Measurements from ENCODE around the gene GIPC3. TPM values are rescaled to one million over a fixed set of nuclear protein-coding genes. Genes with fewer than 3 reads are reported as not detected.
"Not testable (repeated sequence)": the region's sequence is repeated elsewhere in the genome, so short reads cannot be mapped to it uniquely, and the experiment has no call there.

Gene GIPC3
- polyA plus RNA-seq, 5 donors, result 3.9 to 6.3 (median 4.2) TPM

GRCh38 chr19:3575949-3576673, 9.2 kb upstream of the GIPC3 start:
- DNase-seq, result no peak

GRCh38 chr19:3576696-3577443, 8.4 kb upstream of the GIPC3 start:
- peak; percentile 72 to 75 for DNase-seq

- DNase-seq, result no peak
Observed at GRCh38 chr19:3577723-3578344, 7.4 kb upstream of the GIPC3 start.

GRCh38 chr19:3578390-3578789, 6.9 kb upstream of the GIPC3 start:
- DNase-seq, result no peak

GRCh38 chr19:3580156-3580934, 4.9 kb upstream of the GIPC3 start:
- peak; percentile 67 to 78 for DNase-seq

GRCh38 chr19:3581792-3582191, 3.5 kb upstream of the GIPC3 start:
- DNase-seq, result not testable (repeated sequence)

GRCh38 chr19:3584036-3584802, 1.1 kb upstream of the GIPC3 start:
- not testable (repeated sequence) for DNase-seq

GRCh38 chr19:3586127-3586626, 899 bp downstream of the GIPC3 start:
- no peak for DNase-seq

GRCh38 chr19:3586707-3587346, 1.5 kb downstream of the GIPC3 start:
- DNase-seq, result no peak

- no peak for DNase-seq
Observed at GRCh38 chr19:3589439-3589838, 4.2 kb downstream of the GIPC3 start.

- no peak for DNase-seq
Observed at GRCh38 chr19:3589949-3590348, 4.7 kb downstream of the GIPC3 start.

- no peak for DNase-seq
Observed at GRCh38 chr19:3590991-3591659, 5.8 kb downstream of the GIPC3 start.

GRCh38 chr19:3591876-3592613, 6.8 kb downstream of the GIPC3 start:
- DNase-seq, result no peak

- DNase-seq, result no peak
Observed at GRCh38 chr19:3593156-3593555, 7.9 kb downstream of the GIPC3 start.

- no peak for DNase-seq
Observed at GRCh38 chr19:3595521-3596061, 10.3 kb downstream of the GIPC3 start.

- no peak for DNase-seq
Observed at GRCh38 chr19:3599776-3600187, 14.5 kb downstream of the GIPC3 start.

- no peak for DNase-seq
Observed at GRCh38 chr19:3601021-3601420, 15.7 kb downstream of the GIPC3 start.

- DNase-seq, result no peak
Observed at GRCh38 chr19:3603121-3603811, 18.0 kb downstream of the GIPC3 start.
